GM23338 (cell line): ENCODE measurements around the gene SPDYA. TPM values are rescaled to one million over a fixed set of nuclear protein-coding genes. Genes with fewer than 3 reads are reported as not detected.

ENCODE experiments used
- ATAC-seq: fragments of 200-7000 bp; cut with Tn5 transposase; 3 replicates; pipeline ENCODE4 v1.9.1; 2020
- DNase-seq: peaks from one replicate; pipeline ENCODE4 v3.0.0-alpha.2; 2015; ENCODE audit warnings: low spot score
- H2AFZ ChIP-seq: fragments of 200-600 bp; sonication (generic); 2 replicates; pipeline ENCODE4 v1.8.0; 2016; ENCODE audit warnings: antibody characterized with exemption, mild to moderate bottlenecking, moderate library complexity
- H3F3A ChIP-seq: fragments of 200-600 bp; sonication (generic); replicated peaks from 2 replicates; pipeline ENCODE4 v1.8.0; 2017; ENCODE audit warnings: antibody characterized with exemption, mixed run types, low read depth
- H3K27ac ChIP-seq: fragments of 200-600 bp; sonication (generic); 2 replicates; pipeline ENCODE4 v1.6.1; 2016; ENCODE audit warnings: low read depth
- H3K27me3 ChIP-seq: fragments of 200-600 bp; sonication (generic); 2 replicates; pipeline ENCODE4 v1.8.0; 2016; ENCODE audit warnings: mild to moderate bottlenecking, mixed run types, moderate library complexity; ENCODE audit not compliant: insufficient read depth
- H3K36me3 ChIP-seq: fragments of 200-600 bp; sonication (generic); 2 replicates; pipeline ENCODE4 v1.8.0; 2016; ENCODE audit warnings: mild to moderate bottlenecking; ENCODE audit not compliant: insufficient read depth
- H3K4me1 ChIP-seq: fragments of 200-600 bp; sonication (generic); 2 replicates; pipeline ENCODE4 v1.8.0; 2016; ENCODE audit warnings: mild to moderate bottlenecking, moderate library complexity; ENCODE audit not compliant: insufficient read depth
- H3K4me2 ChIP-seq: fragments of 200-600 bp; sonication (generic); 2 replicates; pipeline ENCODE4 v1.7.1; 2017; ENCODE audit warnings: mixed run types
- H3K4me3 ChIP-seq: fragments of 200-600 bp; sonication (generic); 2 replicates; pipeline ENCODE4 v1.6.1; 2016; ENCODE audit warnings: mixed run types
- H3K79me2 ChIP-seq: fragments of 200-600 bp; sonication (generic); replicated peaks from 2 replicates; pipeline ENCODE4 v1.8.0; 2017; ENCODE audit warnings: mild to moderate bottlenecking; ENCODE audit not compliant: insufficient read depth
- H3K9me2 ChIP-seq: fragments of 200-600 bp; sonication (generic); 2 replicates; pipeline ENCODE4 v1.8.0; 2017; ENCODE audit not compliant: insufficient read depth
- H4K20me1 ChIP-seq: fragments of 200-600 bp; sonication (generic); replicated peaks from 2 replicates; pipeline ENCODE4 v1.8.0; 2017; ENCODE audit warnings: mild to moderate bottlenecking; ENCODE audit not compliant: insufficient read depth
- H3K27ac Mint-ChIP-seq: 2 replicates; pipeline ENCODE4 v1.8.0; 2020; ENCODE audit warnings: inconsistent platforms, mild to moderate bottlenecking, moderate library complexity, mixed read lengths
- H3K27me3 Mint-ChIP-seq: 3 replicates; pipeline ENCODE4 v1.8.0; 2022; ENCODE audit warnings: low read depth, mild to moderate bottlenecking, moderate library complexity, mixed read lengths, inconsistent platforms; ENCODE audit not compliant: insufficient read depth, poor library complexity
- H3K36me3 Mint-ChIP-seq: 3 replicates; pipeline ENCODE4 v1.8.0; 2021; ENCODE audit warnings: low read depth, mild to moderate bottlenecking, inconsistent platforms, moderate library complexity, mixed read lengths
- H3K4me1 Mint-ChIP-seq: 3 replicates; pipeline ENCODE4 v1.8.0; 2020; ENCODE audit warnings: mild to moderate bottlenecking, inconsistent platforms, mixed read lengths
- H3K4me3 Mint-ChIP-seq: 3 replicates; pipeline ENCODE4 v1.8.0; 2021; ENCODE audit warnings: moderate library complexity, mild to moderate bottlenecking, inconsistent platforms, mixed read lengths
- H3K9me3 Mint-ChIP-seq: 3 replicates; pipeline ENCODE4 v1.8.0; 2020; ENCODE audit warnings: moderate library complexity, mild to moderate bottlenecking, inconsistent platforms, mixed read lengths
- CREB1 ChIP-seq: fragments of 250-450 bp; sonication (Bioruptor Pico); IDR thresholded peaks from 2 replicates; pipeline ENCODE4 v1.5.0; 2020; ENCODE audit warnings: low read depth, mild to moderate bottlenecking, moderate library complexity
- CTCF ChIP-seq, 2 experiments: fragments of 200-600 bp in 1 of 2; sonication (generic) in 1 of 2; conservative IDR thresholded peaks; 2 replicates each; pipeline versions ENCODE4 v1.5.1 to v1.6.1; 2016 to 2017; ENCODE audit warnings: antibody characterized with exemption in 2 of 2, low read depth in 2 of 2, mild to moderate bottlenecking in 2 of 2, moderate library complexity in 1 of 2
- ETS1 ChIP-seq: IDR thresholded peaks from 2 replicates; pipeline ENCODE4 v1.6.1; 2016; ENCODE audit warnings: antibody characterized with exemption
- EZH2 ChIP-seq: fragments of 200-600 bp; sonication (generic); IDR thresholded peaks from one replicate; pipeline ENCODE4 v1.8.0; 2017; ENCODE audit warnings: antibody characterized with exemption, mild to moderate bottlenecking, low read depth; ENCODE audit not compliant: unreplicated experiment
- JUNB ChIP-seq: IDR thresholded peaks from one replicate; pipeline ENCODE4 v1.6.1; 2016; ENCODE audit warnings: antibody characterized with exemption; ENCODE audit not compliant: unreplicated experiment
- POLR2AphosphoS5 ChIP-seq: IDR thresholded peaks from 2 replicates; pipeline ENCODE4 v1.6.1; 2016; ENCODE audit warnings: antibody characterized with exemption, low read depth
- STAT1 ChIP-seq: IDR thresholded peaks from one replicate; pipeline ENCODE4 v1.6.1; 2016; ENCODE audit warnings: antibody characterized with exemption; ENCODE audit not compliant: unreplicated experiment
- ZNF331 ChIP-seq: fragments of 250-450 bp; sonication (Bioruptor Pico); IDR thresholded peaks from 2 replicates; pipeline ENCODE4 v1.5.0; 2020; ENCODE audit warnings: low read depth, mild to moderate bottlenecking, moderate library complexity
- ZNF462 ChIP-seq: fragments of 250-450 bp; sonication (Bioruptor Pico); IDR thresholded peaks from 2 replicates; pipeline ENCODE4 v1.5.0; 2020; ENCODE audit warnings: mild to moderate bottlenecking, moderate library complexity
- polyA plus RNA-seq: library from polyadenylated mRNA; unstranded; fragments of >200 nt; fragmentation: Nextera tagmentation; extraction: Ambion mirVana; gene quantifications from 2 replicates; pipeline ENCODE4 v1.2.1, GENCODE V29; 2016
- total RNA-seq: library from RNA; depleted of rRNA; stranded (reverse); fragments of >200 nt; shearing (Covaris generic); gene quantifications from 2 replicates; pipeline ENCODE4 v1.2.3, GENCODE V29; 2014

SPDYA gene
- total and polyA plus RNA-seq, 2 experiments from 2014 or later, result 0.42 to 4.0 TPM

GRCh38 chr2:28822036-28822435, 11.4 kb downstream of the SPDYA start:
- no peak overlapping the region for H3K27ac ChIP-seq
- no peaks in the 10 kb centered on the region for H3F3A ChIP-seq
- TF ChIP-seq CREB1 (no peak), STAT1 (no peak), CTCF (conservative IDR thresholded peaks at IDR 0.05; ENCODE audit: low read depth in 2 of 2) (no peak), JUNB (no peak), EZH2 (no peak), ETS1 (no peak), ZNF331 (CRISPR knock-in tag) (no peak), POLR2AphosphoS5 (no peak), ZNF462 (CRISPR knock-in tag) (no peak)
- no peaks in the 10 kb centered on the region for H4K20me1 ChIP-seq
- Mint-ChIP-seq H3K27me3 (peaks cover 9% of the 10 kb centered on the region), H3K4me3 (no peak overlapping the region), H3K9me3 (no peaks in the 10 kb centered on the region), H3K4me1 (no peaks in the 10 kb centered on the region), H3K27ac (no peak overlapping the region), H3K36me3 (no peaks in the 10 kb centered on the region)
- H3K27me3 ChIP-seq, result no peaks in the 10 kb centered on the region
- no peak overlapping the region for H2AFZ ChIP-seq
- no peaks in the 10 kb centered on the region for H3K36me3 ChIP-seq
- no peaks in the 10 kb centered on the region for H3K79me2 ChIP-seq
- H3K9me2 ChIP-seq, result no peaks in the 10 kb centered on the region
- no peak for DNase-seq
- no peaks in the 10 kb centered on the region for H3K4me1 ChIP-seq
- no peak overlapping the region for H3K4me2 ChIP-seq
- H3K4me3 ChIP-seq, result no peak overlapping the region
- ATAC-seq, result no peak
